ENCODE data around the gene CCDC18. TPM values are rescaled to one million over a fixed set of nuclear protein-coding genes. Genes with fewer than 3 reads are reported as not detected.

Gene CCDC18
- total RNA-seq, 1 donor: 6.2 TPM

DNA sequence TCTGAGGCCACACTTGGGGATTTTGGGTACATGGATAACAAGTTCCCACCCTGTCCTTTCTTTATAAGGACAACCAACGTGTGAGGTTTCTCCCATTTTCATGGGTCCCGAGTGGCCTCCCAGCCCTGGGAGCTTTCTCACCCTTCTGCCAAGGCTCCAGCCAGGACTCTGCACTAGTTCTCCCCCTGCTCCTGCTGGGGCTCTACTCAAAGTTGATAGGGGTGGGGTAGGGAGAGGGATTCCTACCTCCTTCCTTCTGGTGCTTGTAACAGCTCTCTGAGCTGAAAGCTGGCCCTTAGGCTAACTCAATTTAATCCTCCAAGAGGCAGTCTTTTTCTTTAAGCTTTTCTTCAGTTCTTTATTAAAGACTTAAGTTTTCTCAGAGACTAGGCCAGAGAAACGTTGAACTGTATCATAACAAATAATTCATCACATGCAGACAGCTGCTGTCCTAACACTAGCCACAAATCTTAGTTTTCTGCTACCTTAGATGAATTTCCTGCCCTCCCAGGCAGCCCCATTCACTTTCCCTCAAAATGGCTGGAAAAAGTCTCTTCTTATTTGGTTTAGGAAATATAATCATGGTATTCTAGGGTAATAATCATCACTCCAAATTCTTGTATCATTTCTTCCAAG lies 142.8 kb downstream of the CCDC18 start:
- Histone ChIP-seq H4K20me1 (ENCODE audit: insufficient read depth, low read length) (no peaks in the 10 kb centered on the region), H2AFZ (ENCODE audit: low read length) (no peak overlapping the region), H3K27ac (ENCODE audit: low read depth, low read length) (no peak overlapping the region), H3K27me3 (ENCODE audit: insufficient read depth, low read length) (no peaks in the 10 kb centered on the region), H3K79me2 (ENCODE audit: insufficient read depth, low read length) (no peaks in the 10 kb centered on the region), H3K4me2 (ENCODE audit: insufficient read depth, low read length) (no peak overlapping the region), H3K9me3 (ENCODE audit: low read depth, low read length) (no peaks in the 10 kb centered on the region), H3K36me3 (ENCODE audit: insufficient read depth, low read length) (no peaks in the 10 kb centered on the region), H3K4me3 (ENCODE audit: insufficient read depth, low read length) (no peak overlapping the region), H3K4me1 (ENCODE audit: insufficient read depth, low read length) (peaks cover 15% of the 10 kb centered on the region)
- TF ChIP-seq, protein P1, sequence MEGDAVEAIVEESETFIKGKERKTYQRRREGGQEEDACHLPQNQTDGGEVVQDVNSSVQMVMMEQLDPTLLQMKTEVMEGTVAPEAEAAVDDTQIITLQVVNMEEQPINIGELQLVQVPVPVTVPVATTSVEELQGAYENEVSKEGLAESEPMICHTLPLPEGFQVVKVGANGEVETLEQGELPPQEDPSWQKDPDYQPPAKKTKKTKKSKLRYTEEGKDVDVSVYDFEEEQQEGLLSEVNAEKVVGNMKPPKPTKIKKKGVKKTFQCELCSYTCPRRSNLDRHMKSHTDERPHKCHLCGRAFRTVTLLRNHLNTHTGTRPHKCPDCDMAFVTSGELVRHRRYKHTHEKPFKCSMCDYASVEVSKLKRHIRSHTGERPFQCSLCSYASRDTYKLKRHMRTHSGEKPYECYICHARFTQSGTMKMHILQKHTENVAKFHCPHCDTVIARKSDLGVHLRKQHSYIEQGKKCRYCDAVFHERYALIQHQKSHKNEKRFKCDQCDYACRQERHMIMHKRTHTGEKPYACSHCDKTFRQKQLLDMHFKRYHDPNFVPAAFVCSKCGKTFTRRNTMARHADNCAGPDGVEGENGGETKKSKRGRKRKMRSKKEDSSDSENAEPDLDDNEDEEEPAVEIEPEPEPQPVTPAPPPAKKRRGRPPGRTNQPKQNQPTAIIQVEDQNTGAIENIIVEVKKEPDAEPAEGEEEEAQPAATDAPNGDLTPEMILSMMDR (IDR thresholded peaks at IDR 0.05; ENCODE audit: extremely low read depth, low read depth, low read length): no peak
- no peak for DNase-seq (ENCODE audit: insufficient read length, low spot score, missing footprints)

DNA sequence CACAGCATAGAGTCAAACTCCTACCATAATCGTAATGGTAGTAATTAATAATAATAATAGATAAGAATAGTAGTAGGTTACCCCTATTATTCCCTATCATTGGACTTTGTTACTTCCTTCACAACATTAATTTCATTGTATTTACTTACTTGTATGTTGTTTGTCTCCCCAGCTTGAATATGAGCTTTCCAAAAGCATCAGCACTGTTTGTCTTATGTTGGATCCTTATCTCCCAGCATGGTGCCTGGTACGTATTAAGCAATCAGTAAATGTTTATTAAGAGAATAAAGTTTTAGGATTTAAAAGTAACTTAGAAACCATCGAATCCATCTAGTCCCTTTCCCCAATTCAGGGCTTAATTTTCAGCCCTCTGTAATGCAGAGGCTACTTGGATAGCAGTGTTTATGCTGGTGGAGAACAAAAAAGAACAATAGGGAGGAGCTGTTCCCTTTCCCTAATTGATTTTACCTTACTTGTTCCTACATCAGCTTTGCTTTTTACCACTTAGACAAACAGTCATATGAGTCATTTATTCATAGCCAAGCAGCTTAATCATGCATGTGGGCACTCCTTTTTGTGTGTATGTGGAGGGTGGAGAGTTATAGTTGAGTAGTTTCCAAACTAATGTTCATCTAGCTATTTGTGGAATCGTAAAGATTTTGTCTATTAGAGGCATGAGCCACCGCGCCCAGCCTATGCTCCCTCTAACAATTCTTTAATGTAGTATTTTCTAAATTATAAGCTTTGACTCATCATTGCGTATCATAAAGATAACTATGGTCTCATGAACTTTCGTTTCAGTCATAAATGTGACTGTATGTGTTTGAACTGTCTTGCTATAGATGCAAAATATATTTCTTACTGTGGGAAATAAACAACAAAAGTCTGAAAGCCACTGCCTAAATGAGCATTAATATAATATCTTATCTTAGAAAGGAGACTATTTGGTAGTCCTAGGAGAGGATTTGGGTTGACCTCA lies 144.3 kb downstream of the CCDC18 start:
- H3K9me3 ChIP-seq (ENCODE audit: low read depth, low read length): no peaks in the 10 kb centered on the region
- peaks cover 19% of the 10 kb centered on the region for H3K4me1 ChIP-seq (ENCODE audit: insufficient read depth, low read length)
- H3K79me2 ChIP-seq (ENCODE audit: insufficient read depth, low read length): no peaks in the 10 kb centered on the region
- no peaks in the 10 kb centered on the region for H3K36me3 ChIP-seq (ENCODE audit: insufficient read depth, low read length)
- peak; percentile 58 for DNase-seq (ENCODE audit: insufficient read length, low spot score, missing footprints)
- TF ChIP-seq, protein P1 (IDR thresholded peaks at IDR 0.05; ENCODE audit: extremely low read depth, low read depth, low read length): no peak
- H2AFZ ChIP-seq (ENCODE audit: low read length): peak overlapping the region; percentile 54
- H4K20me1 ChIP-seq (ENCODE audit: insufficient read depth, low read length): no peaks in the 10 kb centered on the region
- peak overlapping the region; percentile 52 for H3K4me3 ChIP-seq (ENCODE audit: insufficient read depth, low read length)
- no peaks in the 10 kb centered on the region for H3K27me3 ChIP-seq (ENCODE audit: insufficient read depth, low read length)
- peak overlapping the region; percentile 67 for H3K27ac ChIP-seq (ENCODE audit: low read depth, low read length)
- H3K4me2 ChIP-seq (ENCODE audit: insufficient read depth, low read length): peak overlapping the region; percentile 75

Small RNAs within 50 kb of the gene (small RNA-seq; reads per million reads assigned to genes)
- gene AC126124.1: not detected
- not detected for gene AL139421.1

Other genes starting within 250 kb of the CCDC18 start
- 29.0 and 29.8 TPM in 2 replicates for gene DIPK1A, start 219.3 kb upstream of the CCDC18 start, total RNA-seq
- 15.9 and 21.8 TPM in 2 replicates for gene MTF2, start 101.4 kb upstream of the CCDC18 start, total RNA-seq
- 50.3 and 51.3 TPM in 2 replicates for gene TMED5, start 311 bp upstream of the CCDC18 start, total RNA-seq
- 26.8 and 27.1 TPM in 2 replicates for gene DR1, start 165.2 kb downstream of the CCDC18 start, total RNA-seq